Omental fat pad (tissue), 4 donors: ENCODE results near the gene SOCS2. TPM values are rescaled to one million over a fixed set of nuclear protein-coding genes. Genes with fewer than 3 reads are reported as not detected.
"Not testable (repeated sequence)": the region's sequence is repeated elsewhere in the genome, so short reads cannot be mapped to it uniquely, and the experiment has no call there.

ENCODE experiments used
- ATAC-seq: fragments of 150-250 bp; one replicate; pipeline ENCODE4 v1.9.1; 2016; ENCODE audit warnings: mild to moderate bottlenecking, moderate library complexity; ENCODE audit not compliant: low FRiP score
- DNase-seq: peaks from one replicate; pipeline ENCODE4 v3.0.0-alpha.2; 2019; ENCODE audit warnings: low spot score
- total RNA-seq, 4 donors: library from RNA; depleted of rRNA; stranded (reverse); fragments of >200 nt; gene quantifications; one replicate each; pipeline ENCODE4 v1.1.0, GENCODE V29; 2016
- TF ChIP-seq, protein P1 (sequence below), 3 donors: fragments of 450-650 bp; IDR thresholded peaks; one replicate each; pipeline ENCODE4 v1.5.1; 2016 to 2017; ENCODE audit warnings: antibody characterized with exemption in 3 of 3, mild to moderate bottlenecking in 3 of 3, moderate library complexity in 2 of 3

The SOCS2 gene
- total RNA-seq, 4 donors from 2014 or later = 76.7 to 157 (median 98.3) TPM

DNA sequence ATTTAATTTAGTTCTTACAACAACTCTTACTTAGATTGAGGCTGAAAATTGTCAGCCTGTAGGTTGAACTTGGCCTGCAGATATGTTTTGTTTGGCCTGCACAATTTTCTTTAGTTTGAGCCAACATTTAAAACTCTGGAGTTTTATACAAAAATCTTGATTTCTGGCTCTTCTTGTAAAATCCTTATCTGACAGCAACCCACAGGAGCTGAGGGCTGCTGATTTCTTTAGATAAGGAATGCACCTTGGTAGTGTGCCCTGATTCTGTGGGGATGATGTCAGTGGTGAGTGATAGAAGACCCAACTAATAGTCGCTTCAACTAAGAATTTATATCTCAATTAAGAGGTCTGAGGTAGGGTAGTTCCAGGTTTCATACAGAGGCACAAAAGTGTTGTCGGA lies 49.5 kb downstream of the SOCS2 start:
- DNase-seq (no peak), ATAC-seq (no peak)
- TF ChIP-seq, protein P1, sequence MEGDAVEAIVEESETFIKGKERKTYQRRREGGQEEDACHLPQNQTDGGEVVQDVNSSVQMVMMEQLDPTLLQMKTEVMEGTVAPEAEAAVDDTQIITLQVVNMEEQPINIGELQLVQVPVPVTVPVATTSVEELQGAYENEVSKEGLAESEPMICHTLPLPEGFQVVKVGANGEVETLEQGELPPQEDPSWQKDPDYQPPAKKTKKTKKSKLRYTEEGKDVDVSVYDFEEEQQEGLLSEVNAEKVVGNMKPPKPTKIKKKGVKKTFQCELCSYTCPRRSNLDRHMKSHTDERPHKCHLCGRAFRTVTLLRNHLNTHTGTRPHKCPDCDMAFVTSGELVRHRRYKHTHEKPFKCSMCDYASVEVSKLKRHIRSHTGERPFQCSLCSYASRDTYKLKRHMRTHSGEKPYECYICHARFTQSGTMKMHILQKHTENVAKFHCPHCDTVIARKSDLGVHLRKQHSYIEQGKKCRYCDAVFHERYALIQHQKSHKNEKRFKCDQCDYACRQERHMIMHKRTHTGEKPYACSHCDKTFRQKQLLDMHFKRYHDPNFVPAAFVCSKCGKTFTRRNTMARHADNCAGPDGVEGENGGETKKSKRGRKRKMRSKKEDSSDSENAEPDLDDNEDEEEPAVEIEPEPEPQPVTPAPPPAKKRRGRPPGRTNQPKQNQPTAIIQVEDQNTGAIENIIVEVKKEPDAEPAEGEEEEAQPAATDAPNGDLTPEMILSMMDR (IDR thresholded peaks at IDR 0.05) = no peak

DNA sequence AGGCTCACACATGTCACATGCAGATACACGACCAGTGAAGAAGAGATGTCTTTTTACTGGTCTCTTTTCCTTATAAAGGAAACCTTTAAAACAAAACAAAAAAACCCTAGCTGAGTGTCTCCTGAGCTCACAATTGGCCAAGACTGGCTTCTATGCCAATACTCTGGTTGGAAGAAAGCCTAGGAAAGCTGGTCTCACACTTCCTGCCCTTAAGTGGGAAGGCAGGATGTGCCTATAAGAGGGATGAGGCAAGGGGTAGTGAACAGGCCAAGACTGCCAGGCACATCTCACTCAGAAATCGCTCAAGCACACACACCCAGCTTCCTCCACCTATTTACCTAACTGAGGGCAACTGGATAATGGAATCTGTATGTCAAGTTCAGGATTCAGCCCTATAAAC lies 50.0 kb downstream of the SOCS2 start:
- TF ChIP-seq, protein P1 (IDR thresholded peaks at IDR 0.05) = no peak
- DNase-seq = no peak
- no peak for ATAC-seq

DNA sequence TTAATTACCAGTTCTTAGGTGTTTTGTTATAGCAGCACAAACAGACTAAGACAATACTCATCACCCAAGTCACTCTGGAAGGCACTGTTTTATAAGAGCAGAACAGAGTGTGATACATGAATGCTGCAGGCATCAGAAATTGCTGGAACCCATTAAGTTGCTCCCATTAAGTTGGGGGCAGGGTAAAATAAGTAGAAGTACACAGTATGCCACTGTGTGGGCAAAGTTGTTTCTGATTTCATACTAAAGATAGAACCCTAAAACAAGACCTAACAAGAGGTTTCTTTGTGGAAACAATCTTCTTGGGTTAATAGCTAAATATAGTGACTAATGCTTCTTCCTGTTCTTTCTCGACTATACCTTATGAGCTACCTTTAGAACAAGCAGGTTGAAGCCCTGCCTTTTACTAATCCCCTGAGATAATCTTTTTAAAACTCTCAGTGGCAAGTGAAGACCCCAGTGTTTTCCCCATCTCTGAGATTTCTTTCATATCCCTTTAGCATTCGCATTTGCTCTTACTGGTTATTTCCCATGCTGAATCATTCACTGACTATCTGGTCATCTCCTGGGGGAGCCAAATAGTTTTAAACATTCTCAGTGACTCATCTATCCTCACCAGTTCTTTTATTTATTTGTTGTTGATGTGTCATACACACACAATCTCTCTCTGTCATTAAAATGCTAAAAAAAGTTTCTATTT lies 52.3 kb downstream of the SOCS2 start:
- TF ChIP-seq, protein P1 (IDR thresholded peaks at IDR 0.05) = no peak
- ATAC-seq = peak; percentile 89
- no peak for DNase-seq

DNA sequence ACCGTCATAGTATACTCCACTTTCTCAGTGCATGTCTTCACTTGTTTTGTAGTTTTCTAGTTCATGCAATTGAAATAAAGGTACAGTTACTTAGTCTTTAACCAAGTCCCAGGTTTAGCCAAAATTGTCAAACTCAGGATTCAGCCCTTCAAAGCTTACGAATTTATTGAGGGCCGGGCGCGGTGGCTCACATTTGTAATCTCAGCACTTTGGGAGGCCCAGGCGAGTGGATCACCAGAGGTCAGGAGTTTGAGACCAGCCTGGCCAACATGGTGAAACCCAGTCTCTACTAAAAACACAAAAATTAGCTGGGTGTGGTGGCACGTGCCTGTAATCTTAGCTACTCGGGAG lies 52.8 kb downstream of the SOCS2 start:
- ATAC-seq, DNase-seq: not testable (repeated sequence)

DNA sequence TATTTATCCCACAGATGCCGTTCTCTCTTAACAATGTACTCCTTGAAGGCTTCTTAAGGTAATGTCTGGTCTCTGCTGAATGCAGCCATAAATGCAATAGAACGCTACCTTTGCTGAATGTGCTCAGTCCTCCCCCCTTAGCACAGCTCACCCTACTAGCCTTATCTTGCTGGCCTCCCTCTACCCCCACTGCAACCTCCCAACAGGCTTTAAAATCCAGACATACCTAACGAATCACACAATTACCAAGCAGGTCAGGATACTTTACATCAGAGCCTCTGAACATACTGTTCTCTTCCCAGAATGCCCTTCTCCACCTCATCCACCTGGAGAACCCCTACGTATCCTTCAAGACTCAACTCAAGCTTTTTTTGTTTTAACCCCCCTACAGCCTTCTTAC lies 53.7 kb downstream of the SOCS2 start:
- DNase-seq (no peak), ATAC-seq (no peak)
- TF ChIP-seq, protein P1 (IDR thresholded peaks at IDR 0.05) = no peak

Other genes starting within 250 kb of the SOCS2 start
- gene NUDT4, start 194.8 kb upstream of the SOCS2 start, total RNA-seq = 10 to 100 TPM; 43.1 to 81.3 (median 55.6) TPM
- gene UBE2N, start 130.7 kb upstream of the SOCS2 start, total RNA-seq = 10 to 100 TPM; 39.1 to 64.0 (median 45.2) TPM
- 10 to 100 TPM; 36.0 to 47.0 (median 38.4) TPM for gene MRPL42, start 105.2 kb upstream of the SOCS2 start, total RNA-seq
- 10 to 100 TPM; 27.7 to 61.0 (median 34.2) TPM for gene CRADD, start 104.7 kb downstream of the SOCS2 start, total RNA-seq